Esophagus (tissue), 2 donors: ENCODE measurements around the gene OR4M1. TPM values are rescaled to one million over a fixed set of nuclear protein-coding genes. Genes with fewer than 3 reads are reported as not detected.
"Not testable (repeated sequence)": the region's sequence is repeated elsewhere in the genome, so short reads cannot be mapped to it uniquely, and the experiment has no call there.

Experiments used
- H3K27ac ChIP-seq, 2 donors: one replicate each; pipeline ENCODE4 v1.5.1; 2013; ENCODE audit warnings: low read depth in 2 of 2, mild to moderate bottlenecking in 2 of 2, inconsistent platforms in 1 of 2, low read length in 1 of 2, moderate library complexity in 1 of 2
- H3K27me3 ChIP-seq, 2 donors: one replicate each; pipeline ENCODE4 v1.6.1; 2013; ENCODE audit warnings: low read length in 2 of 2, control low read depth in 1 of 2, mild to moderate bottlenecking in 1 of 2; ENCODE audit not compliant: insufficient read depth in 2 of 2, control insufficient read depth in 1 of 2
- H3K36me3 ChIP-seq, 2 donors: one replicate each; pipeline ENCODE4 v1.6.1; 2013; ENCODE audit warnings: low read length in 1 of 2; ENCODE audit not compliant: control insufficient read depth in 2 of 2, insufficient read depth in 2 of 2
- H3K4me1 ChIP-seq, 2 donors: one replicate each; pipeline ENCODE4 v1.6.1; 2013; ENCODE audit warnings: low read length in 1 of 2; ENCODE audit not compliant: control insufficient read depth in 2 of 2, insufficient read depth in 2 of 2
- H3K4me3 ChIP-seq, 2 donors: one replicate each; pipeline ENCODE4 v1.5.1; 2013; ENCODE audit warnings: low read length in 2 of 2, mild to moderate bottlenecking in 2 of 2, low read depth in 1 of 2, moderate library complexity in 1 of 2
- H3K9me3 ChIP-seq, 2 donors: one replicate each; pipeline ENCODE4 v1.6.1; 2013; ENCODE audit warnings: mild to moderate bottlenecking in 2 of 2, low read depth in 1 of 2, low read length in 1 of 2, moderate library complexity in 1 of 2; ENCODE audit not compliant: control insufficient read depth in 2 of 2, insufficient read depth in 1 of 2
- WGBS, 2 donors: extraction: QIAGEN DNeasy Blood & Tissue Kit; methylation state at CpG; one replicate each; pipeline ENCODE4 v1.1.7; 2013; 5-methylcytosine and 5-hydroxymethylcytosine counted together
- polyA plus RNA-seq, 2 donors: library from polyadenylated mRNA; stranded (reverse); fragments of 200-250 nt; gene quantifications; one replicate each; pipeline ENCODE4 v1.2.3, GENCODE V29; 2013
- donor health status: healthy with polysubstance abuse.
- donor health status: Bipolar disorder and iron deficiency.

OR4M1 gene
- polyA plus RNA-seq, 2 donors, result not detected

GRCh38 chr14:19775587-19775986, 2.3 kb downstream of the OR4M1 start:
- 56 to 65% methylated on average over 1 of the region's 1 CpG for WGBS, 2 donors

GRCh38 chr14:19785848-19786247, 12.5 kb downstream of the OR4M1 start:
- H3K9me3 ChIP-seq, H3K27me3 ChIP-seq, H3K36me3 ChIP-seq, H3K4me1 ChIP-seq, H3K4me3 ChIP-seq, H3K27ac ChIP-seq: not testable (repeated sequence)
- WGBS, 2 donors, result 81 to 83% methylated on average over 16 of the region's 16 CpGs

More at GRCh38 chr14:19775587-19775986, 2.3 kb downstream of the OR4M1 start:
- Histone ChIP-seq H3K4me1 (no peaks in the 10 kb centered on the region), H3K27ac (no peak overlapping the region), H3K9me3 (peaks cover 4 to 8% of the 10 kb centered on the region in 2 donors), H3K4me3 (no peak overlapping the region), H3K36me3 (no peaks in the 10 kb centered on the region), H3K27me3 (no peaks in the 10 kb centered on the region)

GRCh38 chr14:19787318-19787717, 14.0 kb downstream of the OR4M1 start:
- not testable (repeated sequence) for H3K27me3 ChIP-seq, H3K4me3 ChIP-seq, H3K36me3 ChIP-seq, H3K9me3 ChIP-seq, H3K27ac ChIP-seq, H3K4me1 ChIP-seq
- 76 to 77% methylated on average over 6 of the region's 6 CpGs for WGBS, 2 donors

- H3K27me3 ChIP-seq, H3K4me1 ChIP-seq, H3K36me3 ChIP-seq, H3K27ac ChIP-seq, H3K4me3 ChIP-seq, H3K9me3 ChIP-seq: not testable (repeated sequence)
- 63 to 67% methylated on average over 7 of the region's 7 CpGs for WGBS, 2 donors
These were observed 14.8 kb downstream of the OR4M1 start for GRCh38 chr14:19788150-19788549.

- not testable (repeated sequence) for H3K4me3 ChIP-seq, H3K27me3 ChIP-seq, H3K4me1 ChIP-seq, H3K36me3 ChIP-seq, H3K9me3 ChIP-seq, H3K27ac ChIP-seq
- WGBS, 2 donors, result 69 to 73% methylated on average over 10 of the region's 10 CpGs
These were observed 23.3 kb downstream of the OR4M1 start for GRCh38 chr14:19796520-19797108.

- Histone ChIP-seq H3K36me3 (no peaks in the 10 kb centered on the region), H3K27me3 (no peaks in the 10 kb centered on the region), H3K4me3 (no peak overlapping the region), H3K4me1 (no peaks in the 10 kb centered on the region), H3K27ac (no peak overlapping the region), H3K9me3 (peaks cover 9% of the 10 kb centered on the region in 2 donors)
- 85 to 88% methylated on average over 5 of the region's 5 CpGs for WGBS, 2 donors
These were observed 26.6 kb downstream of the OR4M1 start for GRCh38 chr14:19799880-19800279.

- WGBS, 2 donors, result 82 to 84% methylated on average over 17 of the region's 17 CpGs
- H3K9me3 ChIP-seq, result peaks cover 9% of the 10 kb centered on the region in 2 donors
- H3K27ac ChIP-seq, result no peak overlapping the region
- H3K4me3 ChIP-seq, result no peak overlapping the region
- H3K36me3 ChIP-seq, result no peaks in the 10 kb centered on the region
- H3K27me3 ChIP-seq, result no peaks in the 10 kb centered on the region
- no peaks in the 10 kb centered on the region for H3K4me1 ChIP-seq
These were observed 27.2 kb downstream of the OR4M1 start for GRCh38 chr14:19800282-19801117.

GRCh38 chr14:19801118-19801464, 27.8 kb downstream of the OR4M1 start:
- Histone ChIP-seq H3K4me1 (no peaks in the 10 kb centered on the region), H3K27me3 (no peaks in the 10 kb centered on the region), H3K4me3 (no peak overlapping the region), H3K27ac (no peak overlapping the region), H3K9me3 (peaks cover 9% of the 10 kb centered on the region in 2 donors), H3K36me3 (no peaks in the 10 kb centered on the region)
- WGBS, 2 donors, result 78 to 86% methylated on average over 13 of the region's 13 CpGs

GRCh38 chr14:19803470-19803869, 30.2 kb downstream of the OR4M1 start, which contains the start of gene OR4N2:
Gene OR4N2, plus strand, starts transcription at chr14:19803770. Its CDS starts 23,679 bp downstream, at chr14:19827449.
- H3K27me3 ChIP-seq, H3K4me3 ChIP-seq, H3K4me1 ChIP-seq, H3K36me3 ChIP-seq, H3K27ac ChIP-seq, H3K9me3 ChIP-seq: not testable (repeated sequence)
- WGBS, 2 donors, result 64 to 76% methylated on average over 1 of the region's 1 CpG
